Ascending aorta (tissue), 2 donors: ENCODE measurements around the gene LYPD5. TPM values are rescaled to one million over a fixed set of nuclear protein-coding genes. Genes with fewer than 3 reads are reported as not detected.
A peak's percentile ranks its signal among the peaks of the same experiment; 100 is the strongest.

Source experiments
- DNase-seq, 2 donors: peaks; one replicate each; pipeline ENCODE4 v3.0.0-alpha.2; 2019; ENCODE audit warnings: low spot score in 2 of 2
- H3K27ac ChIP-seq, 2 donors: fragments of 200-600 bp; sonication (generic); one replicate each; pipeline ENCODE4 v1.5.1; 2016 to 2017; ENCODE audit warnings: mild to moderate bottlenecking in 1 of 2
- H3K27me3 ChIP-seq: fragments of 200-600 bp; sonication (generic); one replicate; pipeline ENCODE4 v1.5.1; 2017
- H3K36me3 ChIP-seq, 2 donors: fragments of 200-600 bp; sonication (generic); one replicate each; pipeline ENCODE4 v1.5.1; 2016
- H3K4me1 ChIP-seq, 2 donors: fragments of 200-600 bp; sonication (generic); one replicate each; pipeline ENCODE4 v1.5.1; 2016 to 2017; ENCODE audit warnings: mild to moderate bottlenecking in 1 of 2
- H3K4me3 ChIP-seq, 2 donors: fragments of 200-600 bp; sonication (generic); one replicate each; pipeline ENCODE4 v1.5.1; 2016 to 2017; ENCODE audit warnings: mild to moderate bottlenecking in 1 of 2
- H3K9me3 ChIP-seq, 2 donors: fragments of 200-600 bp; sonication (generic); one replicate each; pipeline ENCODE4 v1.5.1; 2016
- CTCF ChIP-seq, 3 experiments: fragments of 200-600 bp in 2 of 3; fragments of 450-650 bp in 1 of 3; sonication (generic) in 2 of 3; IDR thresholded peaks; one replicate each; pipeline ENCODE4 v1.5.1; 2016 to 2019; ENCODE audit warnings: antibody characterized with exemption in 3 of 3, mild to moderate bottlenecking in 1 of 3, moderate library complexity in 1 of 3
- intact Hi-C: fragments of 100-400 bp; cut with DNase I; formaldehyde crosslinking; loops from one replicate; pipeline ENCODE4 v1.15.1; 2023
- total RNA-seq: library from RNA; depleted of rRNA; stranded (reverse); fragments of >200 nt; gene quantifications from one replicate; pipeline ENCODE4 v1.1.0, GENCODE V29; 2016

The LYPD5 gene
- total RNA-seq, 1 donor from 2014 or later = not detected

- peaks cover 4 to 8% of the 10 kb centered on the region in 2 donors for H3K4me1 ChIP-seq
- intact Hi-C loops = no loop called here
- H3K36me3 ChIP-seq = no peaks in the 10 kb centered on the region
- H3K27me3 ChIP-seq = no peaks in the 10 kb centered on the region
- no peak for DNase-seq
- peak; percentile 34 to 50 (median 47) for TF ChIP-seq CTCF (IDR thresholded peaks at IDR 0.05)
- peak overlapping the region; percentile 23 to 50 for H3K4me3 ChIP-seq
- no peaks in the 10 kb centered on the region for H3K9me3 ChIP-seq
- H3K27ac ChIP-seq = no peak overlapping the region
These were observed 27.9 kb downstream of the LYPD5 start for GRCh38 chr19:43774103-43774939.

- no peaks in the 10 kb centered on the region for H3K9me3 ChIP-seq
- no peak for DNase-seq
- TF ChIP-seq CTCF (IDR thresholded peaks at IDR 0.05) = no peak
- peak overlapping the region in 1 of 2 donors; percentile 50 for H3K4me3 ChIP-seq
- H3K27ac ChIP-seq = no peak overlapping the region
- intact Hi-C loops = no loop called here
- no peaks in the 10 kb centered on the region for H3K27me3 ChIP-seq
- H3K4me1 ChIP-seq = peaks cover 4 to 8% of the 10 kb centered on the region in 2 donors
- H3K36me3 ChIP-seq = no peaks in the 10 kb centered on the region
These were observed 28.5 kb downstream of the LYPD5 start for GRCh38 chr19:43773725-43774102.

- Histone ChIP-seq H3K27me3 (no peaks in the 10 kb centered on the region), H3K4me3 (no peak overlapping the region)
These were observed 33.0 kb downstream of the LYPD5 start for GRCh38 chr19:43769256-43769655.

GRCh38 chr19:43768273-43769050 lies 33.8 kb downstream of the LYPD5 start:
- peak in 1 of 2 donors; percentile 80 for DNase-seq
- Histone ChIP-seq H3K4me3 (no peak overlapping the region), H3K27ac (no peak overlapping the region), H3K4me1 (peaks cover 6 to 16% of the 10 kb centered on the region in 2 donors), H3K27me3 (no peaks in the 10 kb centered on the region), H3K9me3 (no peaks in the 10 kb centered on the region), H3K36me3 (no peaks in the 10 kb centered on the region)
- TF ChIP-seq CTCF (IDR thresholded peaks at IDR 0.05) = no peak
- intact Hi-C loops = no loop called here

More at GRCh38 chr19:43769256-43769655, 33.0 kb downstream of the LYPD5 start:
- intact Hi-C loops = no loop called here
- no peak for TF ChIP-seq CTCF (IDR thresholded peaks at IDR 0.05)
- Histone ChIP-seq H3K9me3 (no peaks in the 10 kb centered on the region), H3K4me1 (peaks cover 2 to 13% of the 10 kb centered on the region in 2 donors), H3K36me3 (no peaks in the 10 kb centered on the region), H3K27ac (no peak overlapping the region)
- DNase-seq = no peak

GRCh38 chr19:43767818-43768217 lies 34.4 kb downstream of the LYPD5 start:
- H3K4me3 ChIP-seq = no peak overlapping the region

More at GRCh38 chr19:43767818-43768217, 34.4 kb downstream of the LYPD5 start:
- no peaks in the 10 kb centered on the region for H3K36me3 ChIP-seq
- no peak overlapping the region for H3K27ac ChIP-seq
- no peaks in the 10 kb centered on the region for H3K27me3 ChIP-seq
- no peaks in the 10 kb centered on the region for H3K9me3 ChIP-seq
- DNase-seq = no peak
- intact Hi-C loops = no loop called here
- peaks cover 6 to 22% of the 10 kb centered on the region in 2 donors for H3K4me1 ChIP-seq
- no peak for TF ChIP-seq CTCF (IDR thresholded peaks at IDR 0.05)
